Astrocyte of the spinal cord (primary cell): ENCODE measurements around the gene EED.
A peak's percentile ranks its signal among the peaks of the same experiment; 100 is the strongest.
"Not testable (repeated sequence)": the region's sequence is repeated elsewhere in the genome, so short reads cannot be mapped to it uniquely, and the experiment has no call there.

Experiments used
- DNase-seq: peaks from one replicate; pipeline ENCODE4 v3.0.0; 2011; ENCODE audit warnings: low read depth, low spot score
- H3K4me3 ChIP-seq: 2 replicates; pipeline ENCODE4 v1.5.1; 2011; ENCODE audit warnings: low read depth, mild to moderate bottlenecking, low read length, moderate library complexity
- CTCF ChIP-seq: IDR thresholded peaks from 2 replicates; pipeline ENCODE4 v1.5.1; 2012; ENCODE audit warnings: low read depth, mild to moderate bottlenecking, low read length, inconsistent platforms
- in situ Hi-C: cut with HindIII; loops from 2 replicates; pipeline ENCODE4 v1.10.0; 2017; ENCODE audit warnings: low sequenced_read_pairs

EED gene

DNA sequence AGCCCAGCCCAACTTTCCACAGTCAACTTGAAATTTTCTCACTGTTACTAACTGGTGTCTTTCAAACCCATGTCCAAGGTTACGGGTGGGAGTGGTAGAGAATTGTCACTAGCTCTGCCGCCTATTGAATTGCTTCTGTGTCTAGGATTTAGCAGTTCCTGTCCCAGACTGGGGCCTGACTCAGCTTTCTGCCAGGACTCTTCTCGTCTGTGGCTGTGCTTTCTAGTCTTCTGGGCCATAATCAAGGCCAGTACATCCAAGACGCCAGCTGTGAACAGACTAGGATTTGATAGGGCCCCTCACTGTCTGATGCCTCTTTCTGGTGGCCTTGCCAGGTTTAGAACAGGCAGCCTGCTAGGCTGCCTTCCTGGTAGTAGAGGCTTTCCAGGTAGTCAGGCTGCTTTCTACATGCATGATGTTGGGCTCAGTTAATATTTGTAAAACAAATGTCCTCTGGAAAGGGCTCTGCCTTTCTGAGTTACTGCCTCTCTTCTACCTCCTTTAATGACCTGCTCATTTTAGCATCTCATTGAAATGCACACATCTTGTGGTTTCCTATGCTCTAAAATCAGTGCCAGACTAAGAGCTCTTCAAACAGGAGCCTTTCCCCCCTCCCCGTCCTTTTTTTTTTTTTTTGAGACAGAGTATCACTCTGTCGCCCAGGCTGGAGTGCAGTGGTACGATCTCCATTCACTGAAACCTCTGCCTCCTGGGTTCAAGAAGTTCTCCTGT is 44.4 kb downstream of the EED start:
- no peak for TF ChIP-seq CTCF
- DNase-seq = no peak
- in situ Hi-C loops = no loop called here
- no peak overlapping the region for H3K4me3 ChIP-seq

GRCh38 chr11:86289508-86290280 is 45.1 kb downstream of the EED start:
- H3K4me3 ChIP-seq, DNase-seq, in situ Hi-C loops: not testable (repeated sequence)

GRCh38 chr11:86291466-86292262 is 47.1 kb downstream of the EED start:
- no peak overlapping the region for H3K4me3 ChIP-seq
- peak; percentile 70 for TF ChIP-seq CTCF
- in situ Hi-C loops = no loop called here
- peak; percentile 58 for DNase-seq

- no peak for TF ChIP-seq CTCF
- H3K4me3 ChIP-seq = no peak overlapping the region
- DNase-seq = no peak
- in situ Hi-C loops = no loop called here
Measured at GRCh38 chr11:86292912-86293616, 48.5 kb downstream of the EED start.

DNA sequence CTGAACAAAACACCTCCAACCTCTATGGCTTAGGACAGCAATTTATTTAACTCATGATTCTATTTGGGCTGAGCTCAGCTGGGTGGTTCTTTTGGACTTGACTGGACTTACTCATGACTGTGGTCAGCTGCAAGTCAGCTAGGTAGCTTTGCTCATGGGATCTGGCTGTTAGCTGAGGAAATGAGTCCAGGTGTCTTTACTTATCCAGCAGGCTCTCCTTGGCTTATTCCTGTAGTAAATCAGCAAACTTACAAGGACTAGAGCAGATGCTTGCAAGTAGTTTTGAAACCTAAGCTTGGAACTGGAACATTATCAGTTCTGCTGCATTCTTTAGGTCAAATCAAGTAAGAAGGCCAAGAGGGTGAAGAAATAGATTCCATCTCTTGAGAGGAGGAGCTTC is 49.5 kb downstream of the EED start:
- no peak overlapping the region for H3K4me3 ChIP-seq
- in situ Hi-C loops = no loop called here
- DNase-seq = no peak
- no peak for TF ChIP-seq CTCF

DNA sequence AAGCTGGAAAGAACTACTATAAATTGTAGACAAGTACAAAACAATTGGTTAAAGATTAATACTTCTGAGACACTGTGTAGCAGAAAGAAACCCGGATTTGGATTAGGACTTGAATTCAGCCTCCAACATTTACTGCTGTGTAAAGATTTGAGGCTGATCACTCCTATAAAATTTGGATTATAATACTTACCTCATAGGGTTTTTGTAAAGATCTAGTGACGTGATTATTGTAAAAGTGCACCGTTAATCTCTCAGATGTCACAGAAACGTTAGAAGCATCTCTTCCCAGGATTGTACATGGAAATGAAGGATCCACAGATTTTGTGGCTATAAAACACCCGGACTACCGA is 57.2 kb downstream of the EED start:
- in situ Hi-C loops = no loop called here
- H3K4me3 ChIP-seq = peak overlapping the region; percentile 75

More for the DNA sequence above, 57.2 kb downstream of the EED start:
- no peak for TF ChIP-seq CTCF
- no peak for DNase-seq
